Measurements from ENCODE around the gene AFF3. TPM values are rescaled to one million over a fixed set of nuclear protein-coding genes. Genes with fewer than 3 reads are reported as not detected.
A peak's percentile ranks its signal among the peaks of the same experiment; 100 is the strongest.

Gene AFF3
- total and polyA plus RNA-seq, 2 of the 4 experiments (the other 2 are of a cell fraction) = 12.9 to 14.3 TPM

- Histone ChIP-seq H2AK5ac (ENCODE audit: low read depth, low read length) (no peak overlapping the region; the same call in 1 of the 2 replicates), H3K79me1 (ENCODE audit: low read depth in 1 of 2, low read length in 2 of 2) (no peaks in the 10 kb centered on the region), H3K14ac (replicated peaks; ENCODE audit: low read depth, low read length) (no peak overlapping the region), H3K18ac (ENCODE audit: low read depth, low read length) (no peak overlapping the region), H3K4me1 (ENCODE audit: control insufficient read depth, insufficient read depth, low read length) (peaks cover 15% of the 10 kb centered on the region), H3K27me3 (ENCODE audit: control insufficient read depth, insufficient read depth, low read length) (no peaks in the 10 kb centered on the region), H3K4ac (ENCODE audit: low read depth, low read length) (no peak overlapping the region; the same call in 1 of the 2 replicates), H3K56ac (ENCODE audit: extremely low read depth, insufficient read depth, low read length) (no peak overlapping the region), H4K91ac (ENCODE audit: insufficient read depth, low read depth, low read length) (no peak overlapping the region), H3K9me3 (ENCODE audit: control insufficient read depth, insufficient read depth, low read length) (no peaks in the 10 kb centered on the region), H3K36me3 (ENCODE audit: control insufficient read depth, insufficient read depth, low read length) (peaks cover 8% of the 10 kb centered on the region; the same call in 1 of the 2 replicates), H2AK9ac (replicated peaks; ENCODE audit: low read depth, low read length, poor library complexity) (no peak overlapping the region), H2BK15ac (ENCODE audit: low read depth, low read length) (no peak overlapping the region), H3K23ac (ENCODE audit: low read depth, low read length) (no peak overlapping the region), H3K9me1 (ENCODE audit: insufficient read depth, low read length) (peaks cover 4% of the 10 kb centered on the region; the same call in 1 of the 2 replicates), H4K8ac (ENCODE audit: low read depth in 2 of 2, low read length in 2 of 2) (no peak overlapping the region), H3K9ac (ENCODE audit: low read depth, low read length) (no peak overlapping the region), H3K4me2 (ENCODE audit: low read depth, low read length) (no peak overlapping the region), H4K20me1 (ENCODE audit: insufficient read depth, low read length) (no peaks in the 10 kb centered on the region), H2BK20ac (ENCODE audit: low read depth, low read length) (no peak overlapping the region), H2BK5ac (ENCODE audit: low read depth, low read length, poor library complexity, severe bottlenecking) (no peak overlapping the region), H2AFZ (replicated peaks; ENCODE audit: low read length, poor library complexity) (no peak overlapping the region), H3K27ac (ENCODE audit: insufficient read depth, low read length) (no peak overlapping the region), H2BK120ac (ENCODE audit: low read depth, low read length) (0 out of 2 replicates have a peak overlapping the region, but pooled peaks have one; percentile 17), H4K5ac (ENCODE audit: low read depth, low read length) (no peak overlapping the region), H3K4me3 (ENCODE audit: insufficient read depth, low read depth, low read length) (no peak overlapping the region)
- dilution Hi-C loops (cut with HindIII; ENCODE audit: low sequenced_read_pairs, unreplicated experiment) (no loop called here), in situ Hi-C loops (cut with MboI; ENCODE audit: low sequenced_read_pairs) (no loop called here), intact Hi-C loops (cut with micrococcal nuclease) (no loop called here)
- TF ChIP-seq BHLHE40 (IDR thresholded peaks at IDR 0.05; ENCODE audit: low read depth, low read length) (no peak), CTCF (conservative IDR thresholded peaks at IDR 0.05; ENCODE audit: low read depth, low read length) (no peak), MXI1 (IDR thresholded peaks at IDR 0.05; ENCODE audit: borderline replicate concordance, low read depth, low read length) (no peak), POLR2A (IDR thresholded peaks at IDR 0.05; ENCODE audit: low read depth, low read length) (no peak), FOS (IDR thresholded peaks at IDR 0.05; ENCODE audit: low read depth, low read length) (no peak), ELK1 (IDR thresholded peaks at IDR 0.05; ENCODE audit: borderline replicate concordance, low read depth, low read length) (no peak), MAZ (IDR thresholded peaks at IDR 0.05; ENCODE audit: borderline replicate concordance, low read depth, low read length) (no peak), RCOR1 (IDR thresholded peaks at IDR 0.05; ENCODE audit: insufficient replicate concordance, low read length) (no peak), NFE2L2 (IDR thresholded peaks at IDR 0.05; ENCODE audit: low read depth, low read length) (no peak), RFX5 (IDR thresholded peaks at IDR 0.05; ENCODE audit: low read depth, low read length) (no peak), RAD21 (IDR thresholded peaks at IDR 0.05; ENCODE audit: low read length) (no peak), USF2 (IDR thresholded peaks at IDR 0.05; ENCODE audit: low read depth, low read length) (no peak), SMC3 (IDR thresholded peaks at IDR 0.05; ENCODE audit: low read depth, low read length) (no peak), CEBPB (IDR thresholded peaks at IDR 0.05; ENCODE audit: low read depth, low read length) (no peak), CHD1 (IDR thresholded peaks at IDR 0.05; ENCODE audit: low read depth, low read length) (no peak), MAFK (IDR thresholded peaks at IDR 0.05; ENCODE audit: low read depth, low read length) (no peak)
- ATAC-seq (ENCODE audit: low read depth) = no peak
- no peak for DNase-seq
- POLR2A ChIA-PET (ENCODE audit: unreplicated experiment) = no interaction called here
- no TSS peak for BruUV-seq (replicated peaks)
- CTCF ChIA-PET = no interaction called here
Observed at GRCh38 chr2:99679518-99679917, 462.9 kb downstream of the AFF3 start.

All from IMR-90 (cell line).